GM19043 (cell line): Measurements from ENCODE around the gene ACR.

Experiments
- ATAC-seq: cut with Tn5 transposase; IDR thresholded peaks from one replicate; pipeline ENCODE4 v1.9.1; 2021; ENCODE audit warnings: low read depth; ENCODE audit not compliant: unreplicated experiment

ACR gene

GRCh38 chr22:50702821-50703725 lies 34.9 kb upstream of the ACR start:
- no peak for ATAC-seq

- ATAC-seq, result no peak
Observed at GRCh38 chr22:50703726-50704509, 34.1 kb upstream of the ACR start.

- no peak for ATAC-seq
Observed at GRCh38 chr22:50704510-50705218, 33.3 kb upstream of the ACR start.

- no peak for ATAC-seq
Observed at GRCh38 chr22:50705219-50705691, 32.7 kb upstream of the ACR start.

GRCh38 chr22:50705851-50706351 lies 32.1 kb upstream of the ACR start:
- ATAC-seq, result no peak

- ATAC-seq, result no peak
Observed at GRCh38 chr22:50706481-50707125, 31.4 kb upstream of the ACR start.

GRCh38 chr22:50708474-50708873 lies 29.5 kb upstream of the ACR start:
- no peak for ATAC-seq

GRCh38 chr22:50708996-50709395 lies 29.0 kb upstream of the ACR start:
- ATAC-seq, result no peak

GRCh38 chr22:50710221-50710620 lies 27.8 kb upstream of the ACR start:
- ATAC-seq, result no peak

- no peak for ATAC-seq
Observed at GRCh38 chr22:50710886-50711285, 27.1 kb upstream of the ACR start.

- ATAC-seq, result no peak
Observed at GRCh38 chr22:50711446-50712340, 26.3 kb upstream of the ACR start.

GRCh38 chr22:50712341-50713007 lies 25.5 kb upstream of the ACR start:
- ATAC-seq, result no peak

GRCh38 chr22:50713008-50713385 lies 25.0 kb upstream of the ACR start:
- ATAC-seq, result no peak

- ATAC-seq, result no peak
Observed at GRCh38 chr22:50713571-50714056, 24.4 kb upstream of the ACR start.

GRCh38 chr22:50714150-50714549 lies 23.9 kb upstream of the ACR start:
- no peak for ATAC-seq

- no peak for ATAC-seq
Observed at GRCh38 chr22:50714631-50715179, 23.3 kb upstream of the ACR start.

- ATAC-seq, result no peak
Observed at GRCh38 chr22:50715250-50715649, 22.8 kb upstream of the ACR start.

- ATAC-seq, result no peak
Observed at GRCh38 chr22:50715776-50716175, 22.2 kb upstream of the ACR start.
